NB4 (cell line): ENCODE results near the gene MEI4.

Source experiments
- DNase-seq: peaks from one replicate; pipeline ENCODE4 v3.0.0; 2010; ENCODE audit warnings: low read depth
- H3K4me3 ChIP-seq: one replicate; pipeline ENCODE4 v1.5.1; 2011; ENCODE audit warnings: mild to moderate bottlenecking, low read depth, low read length, moderate library complexity
- MYC ChIP-seq: IDR thresholded peaks from 2 replicates; pipeline ENCODE4 v1.6.1; 2011; ENCODE audit warnings: low read depth, low read length
- POLR2A ChIP-seq: IDR thresholded peaks from 2 replicates; pipeline ENCODE4 v1.6.1; 2011; ENCODE audit warnings: mild to moderate bottlenecking; ENCODE audit not compliant: insufficient read length; ENCODE audit errors: extremely low read depth
- TF ChIP-seq, protein P1 (sequence below): IDR thresholded peaks from 2 replicates; pipeline ENCODE4 v1.6.1; 2011; ENCODE audit warnings: low read depth, low read length
- TF ChIP-seq, protein P2 (sequence below): IDR thresholded peaks from one replicate; pipeline ENCODE4 v1.5.1; 2012; ENCODE audit warnings: low read depth, low read length

MEI4 gene

DNA sequence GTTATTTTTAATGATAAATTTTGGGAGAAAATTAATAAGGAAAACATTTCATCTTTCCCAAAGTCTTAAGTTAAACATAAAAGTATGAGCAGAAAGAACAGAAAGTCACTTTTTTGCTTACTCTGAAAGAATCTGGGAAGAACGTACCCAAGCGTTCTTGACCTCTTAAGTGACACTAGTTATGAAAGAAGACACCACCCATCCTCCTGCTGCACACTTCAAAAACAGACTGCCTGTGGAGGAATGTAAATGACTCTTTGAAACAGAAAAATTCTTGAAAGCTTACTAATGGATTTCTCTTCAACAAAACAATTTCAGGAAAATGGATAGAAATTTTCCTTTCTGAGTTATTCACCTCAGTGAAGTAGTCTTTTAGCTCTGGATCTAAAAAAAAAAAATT, 227.7 kb downstream of the MEI4 start:
- TF ChIP-seq MYC (no peak), POLR2A (no peak)
- TF ChIP-seq, protein P1, sequence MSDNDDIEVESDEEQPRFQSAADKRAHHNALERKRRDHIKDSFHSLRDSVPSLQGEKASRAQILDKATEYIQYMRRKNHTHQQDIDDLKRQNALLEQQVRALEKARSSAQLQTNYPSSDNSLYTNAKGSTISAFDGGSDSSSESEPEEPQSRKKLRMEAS, result no peak
- TF ChIP-seq, protein P2, sequence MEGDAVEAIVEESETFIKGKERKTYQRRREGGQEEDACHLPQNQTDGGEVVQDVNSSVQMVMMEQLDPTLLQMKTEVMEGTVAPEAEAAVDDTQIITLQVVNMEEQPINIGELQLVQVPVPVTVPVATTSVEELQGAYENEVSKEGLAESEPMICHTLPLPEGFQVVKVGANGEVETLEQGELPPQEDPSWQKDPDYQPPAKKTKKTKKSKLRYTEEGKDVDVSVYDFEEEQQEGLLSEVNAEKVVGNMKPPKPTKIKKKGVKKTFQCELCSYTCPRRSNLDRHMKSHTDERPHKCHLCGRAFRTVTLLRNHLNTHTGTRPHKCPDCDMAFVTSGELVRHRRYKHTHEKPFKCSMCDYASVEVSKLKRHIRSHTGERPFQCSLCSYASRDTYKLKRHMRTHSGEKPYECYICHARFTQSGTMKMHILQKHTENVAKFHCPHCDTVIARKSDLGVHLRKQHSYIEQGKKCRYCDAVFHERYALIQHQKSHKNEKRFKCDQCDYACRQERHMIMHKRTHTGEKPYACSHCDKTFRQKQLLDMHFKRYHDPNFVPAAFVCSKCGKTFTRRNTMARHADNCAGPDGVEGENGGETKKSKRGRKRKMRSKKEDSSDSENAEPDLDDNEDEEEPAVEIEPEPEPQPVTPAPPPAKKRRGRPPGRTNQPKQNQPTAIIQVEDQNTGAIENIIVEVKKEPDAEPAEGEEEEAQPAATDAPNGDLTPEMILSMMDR, result no peak
- DNase-seq, result no peak
- H3K4me3 ChIP-seq, result no peak overlapping the region

DNA sequence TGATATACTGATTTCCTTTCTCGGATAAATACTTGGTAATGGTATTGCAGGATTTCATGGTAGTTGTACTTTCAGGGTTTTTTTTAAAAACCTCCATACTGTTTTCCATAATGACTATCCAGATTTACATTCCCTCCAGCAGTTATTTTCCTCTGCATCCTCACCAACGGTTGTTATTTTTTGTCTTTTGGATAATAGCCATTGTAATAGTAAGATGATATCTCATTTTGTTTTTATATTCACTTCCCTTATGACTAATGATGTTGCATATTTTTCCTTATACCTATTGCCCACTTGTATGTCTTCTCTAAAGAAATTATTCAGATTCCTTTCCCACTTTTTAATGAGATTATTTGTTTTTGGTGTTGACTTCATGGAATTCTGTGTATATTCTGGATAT, 231.0 kb downstream of the MEI4 start:
- TF ChIP-seq POLR2A (no peak), MYC (no peak)
- TF ChIP-seq, protein P1, result no peak
- TF ChIP-seq, protein P2, result no peak
- no peak for DNase-seq
- no peak overlapping the region for H3K4me3 ChIP-seq

DNA sequence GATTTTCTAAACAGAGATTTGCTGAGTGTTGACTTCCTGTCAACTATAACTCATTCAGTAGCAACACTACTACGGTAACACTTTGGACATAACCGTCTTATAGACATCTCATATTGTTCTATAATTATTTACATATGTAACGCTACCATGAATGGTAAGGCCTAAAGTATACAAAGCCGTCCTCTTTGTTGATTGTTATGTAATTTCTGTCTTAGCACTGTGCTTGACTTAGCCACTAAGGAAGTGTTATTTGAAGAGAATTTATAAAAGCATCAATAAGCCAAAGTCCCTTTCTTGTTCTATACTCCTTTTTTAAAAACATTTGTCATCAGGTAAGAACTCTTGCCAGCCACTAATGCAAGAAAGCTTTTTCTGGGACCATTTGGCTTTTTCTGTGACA, 240.6 kb downstream of the MEI4 start:
- TF ChIP-seq POLR2A (no peak), MYC (no peak)
- TF ChIP-seq, protein P2, result no peak
- TF ChIP-seq, protein P1, result no peak
- DNase-seq, result no peak
- no peak overlapping the region for H3K4me3 ChIP-seq

DNA sequence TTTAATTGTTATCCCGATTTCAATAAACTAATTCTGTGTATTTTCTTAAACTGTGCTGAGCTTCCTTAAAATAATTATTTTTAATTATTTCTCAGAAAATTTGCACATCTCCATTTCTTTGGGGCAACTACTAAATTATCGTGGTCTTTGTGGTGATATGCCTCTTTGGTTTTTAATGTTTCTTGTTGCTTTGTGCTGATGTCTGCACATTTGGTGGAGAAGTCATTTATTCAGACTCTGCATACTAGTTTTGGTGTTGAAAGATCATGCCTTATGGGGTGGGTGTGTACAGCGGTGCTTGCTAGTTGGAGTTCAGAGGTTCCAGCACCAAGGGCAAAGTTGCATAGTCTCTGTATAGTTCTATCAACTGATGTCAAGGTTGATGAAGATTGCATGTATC, 253.2 kb downstream of the MEI4 start:
- no peak overlapping the region for H3K4me3 ChIP-seq
- no peak for DNase-seq
- no peak for TF ChIP-seq POLR2A

DNA sequence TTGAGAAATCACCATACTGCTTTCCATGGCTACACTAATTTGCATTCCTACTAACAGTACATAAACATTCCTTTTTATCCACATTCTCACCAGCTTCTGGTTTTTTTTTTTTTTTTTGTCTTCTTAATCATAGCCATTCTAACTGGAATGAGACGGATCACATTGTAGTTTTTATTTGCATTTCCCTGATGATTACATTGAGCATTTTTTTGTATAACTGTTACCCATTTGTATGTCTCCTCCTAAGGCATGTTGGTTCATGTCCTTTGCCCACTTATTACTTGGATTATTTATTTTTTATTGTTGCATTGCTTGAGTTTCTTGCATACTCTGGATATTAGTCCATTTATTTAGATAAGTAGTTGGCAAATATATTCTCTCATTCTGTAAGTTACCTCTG, 258.0 kb downstream of the MEI4 start:
- H3K4me3 ChIP-seq, result no peak overlapping the region
- DNase-seq, result no peak
- TF ChIP-seq, protein P2, result no peak
- TF ChIP-seq POLR2A (no peak), MYC (no peak)
- TF ChIP-seq, protein P1, result no peak

DNA sequence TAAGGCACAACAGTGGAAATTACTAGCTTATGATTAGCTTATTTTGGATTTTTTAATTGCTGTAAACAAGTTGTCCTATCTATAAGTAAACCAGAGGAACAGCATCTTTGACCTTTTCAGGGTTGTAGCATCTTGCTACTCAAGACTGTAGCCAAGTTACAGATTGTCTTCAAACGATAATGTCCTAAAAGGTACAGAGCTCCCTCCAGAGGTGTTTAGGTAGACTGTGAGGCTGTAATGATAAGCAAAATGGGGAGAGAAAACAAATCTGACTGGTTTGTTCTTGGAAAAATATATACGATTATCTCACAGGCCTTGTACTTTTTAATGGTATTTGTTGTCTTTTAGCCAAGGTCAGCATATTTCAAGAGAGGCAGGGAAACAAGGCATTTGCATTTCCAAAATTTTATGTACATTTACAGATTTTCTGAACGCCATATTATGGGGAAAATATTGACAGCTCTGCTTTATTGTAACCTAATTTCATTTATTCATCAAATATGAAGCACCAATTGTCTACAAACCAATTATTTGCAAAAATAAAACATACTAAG, 273.4 kb downstream of the MEI4 start:
- peak; percentile 5 for DNase-seq
- no peak overlapping the region for H3K4me3 ChIP-seq
- TF ChIP-seq POLR2A (no peak), MYC (no peak)
- TF ChIP-seq, protein P2, result peak; percentile 15
